ENCODE results near the gene PACRG. TPM values are rescaled to one million over a fixed set of nuclear protein-coding genes. Genes with fewer than 3 reads are reported as not detected.

The PACRG gene
- polyA plus RNA-seq, 5 donors = 5.6 to 6.9 (median 6.4) TPM

DNA sequence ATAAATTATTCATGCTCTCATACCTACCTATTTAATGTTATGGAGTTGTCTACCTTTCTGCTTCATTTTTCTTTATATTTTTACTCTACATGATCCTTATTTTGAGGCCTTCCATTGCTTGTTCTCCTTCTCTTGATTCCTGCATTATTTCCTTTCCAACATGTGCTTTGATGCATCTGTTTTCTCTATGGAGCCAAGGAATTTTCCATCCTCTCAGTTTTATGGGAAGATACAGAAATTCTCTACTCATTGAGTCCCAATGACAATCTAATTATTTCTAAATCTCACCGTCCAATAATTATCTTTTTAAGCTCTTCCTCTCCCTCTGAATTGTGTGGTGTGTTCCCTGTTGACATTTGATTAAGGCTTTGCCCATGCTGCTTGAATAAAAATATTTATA lies 136.0 kb downstream of the PACRG start:
- no peak for DNase-seq

DNA sequence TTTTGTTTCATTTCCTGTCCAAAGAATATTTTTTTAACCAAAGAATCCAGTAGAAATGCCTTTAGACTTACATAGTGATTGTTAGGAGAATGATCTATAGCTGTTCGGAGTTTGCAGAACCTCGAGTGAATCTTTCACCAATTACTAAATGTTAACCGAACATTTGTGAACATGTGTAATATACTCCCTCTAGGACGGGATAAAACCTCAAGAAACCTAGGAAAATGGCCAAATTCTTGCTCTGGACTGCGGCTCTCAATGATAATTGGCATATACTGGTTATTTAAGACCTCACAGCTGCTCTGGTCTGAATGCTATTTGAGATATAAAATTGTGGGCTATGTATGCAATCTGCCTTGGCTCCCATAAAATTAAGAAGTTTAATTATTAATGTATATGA lies 137.1 kb downstream of the PACRG start:
- DNase-seq = no peak

DNA sequence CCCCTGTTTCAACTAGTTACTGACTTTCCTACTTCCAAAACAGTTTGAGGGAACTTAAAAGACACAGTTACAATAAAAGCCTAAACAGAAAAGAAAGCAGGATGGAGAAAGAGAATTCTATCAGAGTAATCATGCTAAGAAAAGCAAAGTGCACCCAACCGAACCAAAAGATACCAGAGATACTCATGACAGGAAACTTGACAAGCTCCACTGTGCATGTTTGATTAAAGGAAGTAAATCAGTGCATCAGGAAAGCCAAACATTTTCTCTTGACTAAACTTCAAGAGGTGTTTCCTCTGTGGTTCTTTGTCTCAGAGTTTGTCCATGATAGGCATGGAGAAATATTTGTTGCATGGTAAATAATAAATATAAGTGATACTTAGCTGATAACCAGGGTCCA lies 138.9 kb downstream of the PACRG start:
- DNase-seq = no peak

DNA sequence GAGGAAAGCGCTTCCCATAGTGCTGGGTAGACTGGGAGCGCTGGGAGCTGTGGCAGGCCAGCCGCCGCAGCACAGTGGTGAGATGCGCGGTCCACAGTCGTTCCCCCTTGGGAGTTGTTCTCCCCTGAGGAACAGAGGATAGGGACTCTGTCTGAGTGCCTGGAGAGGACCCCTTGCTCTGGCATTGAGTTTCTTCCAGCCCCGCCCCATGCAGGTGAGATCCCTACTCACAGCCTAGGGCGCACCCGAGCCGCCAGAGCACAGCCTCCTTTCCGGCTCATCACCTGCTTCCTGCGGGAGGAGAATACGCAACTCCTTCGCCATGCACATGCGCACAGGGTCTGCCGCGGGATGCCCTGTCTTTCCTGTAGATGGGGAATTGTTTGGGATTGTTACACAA lies 140.6 kb downstream of the PACRG start:
- DNase-seq = no peak

DNA sequence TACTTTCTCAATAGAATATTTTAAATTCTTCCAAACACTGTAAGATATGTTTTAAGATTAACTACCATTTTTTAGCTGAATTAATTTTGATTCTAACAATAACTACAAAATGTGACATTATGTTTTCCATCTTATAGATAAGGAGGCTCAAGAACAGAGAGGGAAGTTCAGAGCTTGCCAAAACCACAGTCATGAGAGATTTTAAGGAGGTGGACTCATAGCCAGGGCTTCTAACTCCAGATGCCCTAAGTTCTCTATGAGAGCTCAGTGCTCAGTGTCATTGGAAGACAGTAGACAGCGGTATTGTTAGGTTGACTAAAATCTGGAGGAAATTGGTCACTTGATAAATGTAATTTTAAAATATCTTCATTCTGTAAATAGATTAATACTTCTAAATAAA lies 144.2 kb downstream of the PACRG start:
- no peak for DNase-seq

- no peak for DNase-seq
Observed at GRCh38 chr6:162873537-162873936, 145.8 kb downstream of the PACRG start.

- no peak for DNase-seq
Observed at GRCh38 chr6:162875070-162875469, 147.3 kb downstream of the PACRG start.

DNA sequence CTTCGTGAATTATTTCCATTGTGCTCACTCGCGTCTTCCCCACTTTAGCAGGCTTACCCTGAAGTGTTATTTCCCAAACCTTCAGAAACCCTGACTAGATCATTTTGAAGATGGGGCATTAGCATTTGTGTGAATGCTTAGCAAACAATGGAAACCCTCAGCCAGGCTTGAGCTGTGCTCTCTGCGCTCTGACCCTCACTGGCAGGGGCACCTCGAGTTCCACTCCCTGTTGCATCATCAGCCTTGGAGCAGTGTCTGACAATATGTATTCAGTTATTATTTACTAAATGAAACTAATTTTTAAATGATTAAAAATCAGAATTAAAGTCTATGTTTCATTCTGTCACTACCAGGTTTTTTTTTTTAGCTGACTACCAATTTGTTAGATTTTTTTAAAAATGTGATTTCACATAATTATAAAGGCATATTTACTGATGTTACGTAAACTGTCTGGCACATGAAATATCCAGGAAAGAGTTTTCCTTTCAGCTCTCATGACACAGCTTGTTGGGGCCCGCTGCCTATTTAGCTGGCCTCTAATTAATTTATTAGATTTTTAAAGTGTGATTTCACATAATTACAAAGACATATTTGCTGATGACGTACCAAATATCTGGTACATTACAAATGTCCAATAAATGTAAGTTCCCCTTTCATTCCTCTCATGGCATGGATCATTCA lies 155.2 kb downstream of the PACRG start:
- DNase-seq = peak in 1 of 2 donors; percentile 10

DNA sequence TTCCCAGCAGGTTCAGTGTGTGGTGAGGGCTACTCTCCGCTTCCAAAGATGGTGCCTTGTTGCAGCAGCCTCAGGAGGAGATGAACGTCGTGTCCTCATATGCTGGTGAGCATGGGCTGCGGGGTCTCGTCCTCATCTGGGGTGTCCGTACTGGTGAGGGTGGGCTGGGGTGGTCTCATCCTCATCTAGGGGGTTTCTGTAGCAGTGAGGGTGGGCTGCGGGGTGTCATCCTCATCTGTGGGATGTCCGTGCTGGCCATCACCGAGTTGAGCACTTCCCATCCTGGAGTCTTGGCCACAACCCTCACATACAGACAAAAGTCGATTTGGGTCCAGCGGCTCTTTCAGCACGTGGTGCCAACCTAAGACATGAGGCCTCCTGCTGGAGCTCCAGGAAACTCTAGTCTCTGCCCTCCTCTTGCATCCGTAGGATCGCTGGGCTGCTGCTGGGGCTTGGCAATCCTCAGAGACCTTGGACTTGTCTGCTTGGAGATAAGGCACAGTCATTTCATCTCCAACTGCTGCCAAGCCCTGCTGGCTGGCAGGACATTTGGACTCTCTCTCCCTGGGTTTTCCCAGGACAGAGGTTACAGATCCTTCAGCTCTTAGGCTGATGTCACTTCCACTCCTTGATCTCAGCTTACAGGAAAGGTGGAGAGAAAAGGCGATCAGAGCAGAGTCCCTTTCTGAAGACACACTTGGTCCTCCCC lies 160.4 kb downstream of the PACRG start:
- no peak for DNase-seq

DNA sequence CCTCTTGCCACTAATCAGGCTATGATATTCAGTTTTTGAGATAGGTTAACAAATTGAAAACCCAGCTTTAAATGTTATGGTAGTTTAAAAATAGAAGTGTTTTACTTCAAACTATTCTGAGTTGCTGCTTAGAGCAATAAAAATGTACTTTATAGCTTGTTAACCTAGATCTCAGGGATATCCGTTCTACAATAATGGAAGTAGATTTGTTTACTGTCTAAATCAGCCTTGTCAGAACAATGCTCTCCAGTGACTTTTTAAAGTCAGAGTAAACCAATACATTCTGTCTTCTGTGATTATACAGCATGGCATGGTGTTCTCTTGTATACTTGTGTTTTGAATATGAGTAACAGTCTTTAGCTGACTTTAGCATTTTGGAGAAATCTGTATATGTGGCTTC lies 161.5 kb downstream of the PACRG start:
- no peak for DNase-seq

- no peak for DNase-seq
Observed at GRCh38 chr6:162898011-162898410, 170.2 kb downstream of the PACRG start.

GRCh38 chr6:162899148-162899547 lies 171.4 kb downstream of the PACRG start:
- no peak for DNase-seq

GRCh38 chr6:162900503-162900902 lies 172.7 kb downstream of the PACRG start:
- DNase-seq = no peak

DNA sequence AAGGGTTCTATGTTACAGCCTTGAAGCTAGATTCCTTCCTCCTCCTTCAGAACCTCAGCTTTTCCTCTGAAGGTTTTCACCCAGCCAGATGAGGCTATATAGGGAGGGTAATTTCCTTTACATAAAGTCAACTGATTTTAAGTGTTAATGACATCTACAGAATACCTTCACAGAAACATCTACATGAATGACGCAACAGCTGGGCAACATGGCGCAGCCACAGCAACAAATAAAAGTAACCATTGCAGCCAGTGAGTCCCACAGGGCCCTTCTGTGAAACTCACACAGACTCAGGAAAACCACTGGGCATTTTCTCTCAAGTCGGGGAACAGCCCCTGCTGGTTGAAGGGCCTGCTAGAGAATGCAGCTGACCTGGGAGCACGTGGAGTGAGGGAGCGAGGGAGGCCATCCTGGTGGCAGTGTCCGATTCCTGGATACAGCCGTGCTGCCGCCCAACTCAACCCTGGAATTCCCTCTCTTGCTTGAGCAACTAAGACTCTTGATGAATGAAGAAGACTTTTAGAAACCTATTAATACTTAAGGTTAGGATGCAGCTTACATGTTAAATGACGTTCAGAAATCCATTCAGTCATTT lies 176.4 kb downstream of the PACRG start:
- no peak for DNase-seq

DNA sequence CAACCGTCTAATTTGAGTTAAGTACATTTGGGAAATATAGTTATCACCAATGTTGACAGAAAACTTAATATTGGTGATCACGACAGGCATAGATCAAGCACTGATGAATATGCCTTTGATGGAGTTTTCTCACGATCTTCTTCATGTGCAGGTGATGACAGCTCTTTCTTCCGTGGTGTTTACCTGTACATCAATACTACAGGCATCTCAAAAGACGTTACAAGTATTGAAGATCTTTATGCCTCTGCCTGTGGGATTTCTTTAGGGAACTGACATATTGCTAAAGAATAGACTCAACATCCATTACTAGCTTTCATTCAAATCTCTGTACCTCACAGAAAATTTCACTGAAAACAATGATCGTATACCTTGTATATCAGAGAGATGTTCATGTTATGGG lies 178.7 kb downstream of the PACRG start:
- no peak for DNase-seq

GRCh38 chr6:162907876-162908481 lies 180.2 kb downstream of the PACRG start:
- no peak for DNase-seq

DNA sequence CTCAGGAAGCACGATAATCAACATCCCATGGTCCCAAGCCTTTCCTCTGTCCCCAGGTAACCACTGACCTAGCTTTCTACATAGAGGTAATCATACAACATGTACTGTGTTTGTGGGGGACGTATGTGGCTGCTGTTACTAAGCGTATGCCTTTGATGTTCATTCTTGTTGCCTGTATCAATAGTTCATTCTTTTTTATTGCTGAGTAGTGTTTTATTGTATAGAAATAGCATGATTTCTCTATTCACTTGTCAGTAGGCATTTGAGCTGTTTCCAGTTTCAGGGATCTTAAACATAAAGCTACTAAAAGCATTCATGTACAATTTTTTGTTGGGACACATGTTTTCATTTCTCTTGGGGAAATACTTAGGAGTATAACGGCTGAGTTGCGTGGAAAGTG lies 185.4 kb downstream of the PACRG start:
- DNase-seq = no peak

- DNase-seq = no peak
Observed at GRCh38 chr6:162917506-162917905, 189.7 kb downstream of the PACRG start.

GRCh38 chr6:162921062-162921461 lies 193.3 kb downstream of the PACRG start:
- DNase-seq = peak in 1 of 2 donors; percentile 6

GRCh38 chr6:162921510-162922040 lies 193.8 kb downstream of the PACRG start:
- DNase-seq = no peak

DNA sequence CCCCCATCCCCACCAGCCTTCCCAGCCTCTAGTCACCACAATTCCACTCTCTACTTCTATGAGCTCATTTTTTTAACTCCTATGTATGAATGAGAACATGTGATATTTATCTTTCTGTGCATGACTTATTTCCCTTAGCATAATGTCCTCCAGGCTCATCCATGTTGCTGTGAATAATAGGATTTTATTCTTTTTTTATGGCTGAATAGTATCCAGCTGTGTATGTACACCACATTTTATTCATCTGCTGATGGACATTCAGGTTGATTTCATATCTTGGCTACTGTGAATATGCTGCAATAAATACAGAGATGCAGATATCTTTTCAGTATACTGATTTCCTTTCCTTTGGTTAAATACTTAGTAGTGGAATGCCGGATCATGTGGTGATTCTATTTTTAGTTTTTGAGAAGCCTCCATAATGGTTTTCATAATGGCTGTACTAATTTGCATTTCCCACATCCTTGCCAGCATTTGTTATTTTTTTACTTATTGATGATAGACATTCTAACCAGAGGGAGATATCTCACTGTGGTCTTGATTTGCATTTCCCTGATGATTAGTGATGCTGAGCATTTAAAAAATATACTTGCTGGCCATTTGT lies 194.9 kb downstream of the PACRG start:
- no peak for DNase-seq

GRCh38 chr6:162934844-162935243 lies 207.1 kb downstream of the PACRG start:
- DNase-seq = no peak

Measured in right lung (tissue), 5 donors.